GM12865 (cell line): ENCODE measurements around the gene COL23A1.
"Not testable (repeated sequence)": the region's sequence is repeated elsewhere in the genome, so short reads cannot be mapped to it uniquely, and the experiment has no call there.

Experiments
- DNase-seq: peaks from one replicate; pipeline ENCODE4 v3.0.0; 2010; ENCODE audit warnings: low read depth
- H3K4me3 ChIP-seq: 2 replicates; pipeline ENCODE4 v1.5.1; 2011; ENCODE audit warnings: mild to moderate bottlenecking, low read depth, low read length, control low read depth
- TF ChIP-seq, protein P1 (sequence below): IDR thresholded peaks from 2 replicates; pipeline ENCODE4 v1.5.1; 2011; ENCODE audit warnings: low read length, control low read depth, low read depth, inconsistent platforms; ENCODE audit not compliant: insufficient read depth; ENCODE audit errors: missing control alignments

The COL23A1 gene

DNA sequence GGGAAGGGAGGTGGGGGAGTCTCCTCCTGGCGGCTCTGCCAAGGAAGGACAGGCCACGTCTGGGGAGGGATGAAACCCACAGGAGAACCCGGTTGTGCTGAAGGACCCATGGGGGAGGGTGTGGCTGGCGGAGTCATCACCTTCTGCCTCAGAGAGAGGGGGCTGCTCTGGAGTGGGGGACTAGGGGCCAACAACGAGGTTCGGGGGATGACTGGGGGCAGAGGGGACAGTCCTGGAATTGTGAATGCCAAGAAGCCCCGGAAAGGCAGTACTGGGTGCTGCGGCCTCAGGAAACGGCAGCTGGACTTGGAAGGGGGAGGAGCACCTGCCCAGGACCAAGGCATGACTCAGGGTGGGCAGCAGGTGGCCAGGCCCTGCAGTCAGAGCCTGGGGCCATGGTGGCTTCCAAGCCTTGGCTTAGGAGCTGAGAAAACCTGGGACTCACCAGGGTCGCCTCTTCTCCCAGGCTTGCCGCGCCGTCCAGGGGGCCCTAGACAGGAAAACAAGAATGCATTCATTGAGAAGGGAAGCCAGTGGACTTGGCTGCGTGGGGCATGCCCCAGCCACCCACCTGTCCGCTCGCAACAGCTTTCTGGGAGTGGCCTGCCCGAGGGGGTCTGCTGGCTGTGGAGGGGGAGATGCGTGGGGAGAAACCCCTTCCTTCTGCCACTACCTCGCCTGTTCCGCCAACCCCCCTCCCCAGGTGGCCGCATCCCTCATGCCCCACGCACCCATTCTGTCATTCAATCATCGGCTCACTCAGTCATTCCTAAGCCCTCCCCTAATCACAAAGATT is 283.6 kb downstream of the COL23A1 start:
- TF ChIP-seq, protein P1, sequence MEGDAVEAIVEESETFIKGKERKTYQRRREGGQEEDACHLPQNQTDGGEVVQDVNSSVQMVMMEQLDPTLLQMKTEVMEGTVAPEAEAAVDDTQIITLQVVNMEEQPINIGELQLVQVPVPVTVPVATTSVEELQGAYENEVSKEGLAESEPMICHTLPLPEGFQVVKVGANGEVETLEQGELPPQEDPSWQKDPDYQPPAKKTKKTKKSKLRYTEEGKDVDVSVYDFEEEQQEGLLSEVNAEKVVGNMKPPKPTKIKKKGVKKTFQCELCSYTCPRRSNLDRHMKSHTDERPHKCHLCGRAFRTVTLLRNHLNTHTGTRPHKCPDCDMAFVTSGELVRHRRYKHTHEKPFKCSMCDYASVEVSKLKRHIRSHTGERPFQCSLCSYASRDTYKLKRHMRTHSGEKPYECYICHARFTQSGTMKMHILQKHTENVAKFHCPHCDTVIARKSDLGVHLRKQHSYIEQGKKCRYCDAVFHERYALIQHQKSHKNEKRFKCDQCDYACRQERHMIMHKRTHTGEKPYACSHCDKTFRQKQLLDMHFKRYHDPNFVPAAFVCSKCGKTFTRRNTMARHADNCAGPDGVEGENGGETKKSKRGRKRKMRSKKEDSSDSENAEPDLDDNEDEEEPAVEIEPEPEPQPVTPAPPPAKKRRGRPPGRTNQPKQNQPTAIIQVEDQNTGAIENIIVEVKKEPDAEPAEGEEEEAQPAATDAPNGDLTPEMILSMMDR: no peak
- DNase-seq: no peak
- H3K4me3 ChIP-seq: no peak overlapping the region

GRCh38 chr5:178305801-178306200 is 284.4 kb downstream of the COL23A1 start:
- TF ChIP-seq, protein P1: no peak

GRCh38 chr5:178304761-178305645 is 285.2 kb downstream of the COL23A1 start:
- TF ChIP-seq, protein P1: no peak
- no peak for DNase-seq
- H3K4me3 ChIP-seq: no peak overlapping the region

More at GRCh38 chr5:178305801-178306200, 284.4 kb downstream of the COL23A1 start:
- no peak for DNase-seq
- no peak overlapping the region for H3K4me3 ChIP-seq

GRCh38 chr5:178304016-178304415 is 286.2 kb downstream of the COL23A1 start:
- DNase-seq: no peak
- H3K4me3 ChIP-seq: no peak overlapping the region
- TF ChIP-seq, protein P1: no peak

DNA sequence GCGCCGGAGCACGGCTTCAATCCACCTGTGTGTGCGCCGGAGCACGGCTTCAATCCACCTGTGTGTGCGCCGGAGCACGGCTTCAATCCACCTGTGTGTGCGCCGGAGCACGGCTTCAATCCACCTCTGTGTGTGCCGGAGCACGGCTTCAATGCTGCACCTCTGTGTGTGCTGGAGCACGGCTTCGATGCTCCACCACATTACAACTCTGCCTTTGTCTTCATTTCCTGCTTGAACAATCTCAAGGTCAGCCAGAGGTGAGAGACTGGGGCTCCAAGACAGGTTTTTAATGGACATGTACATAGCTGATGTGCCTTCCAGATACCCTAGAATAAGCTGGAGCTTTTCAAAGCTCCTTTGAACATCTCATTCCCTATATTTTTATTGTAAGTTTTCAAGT is 287.9 kb downstream of the COL23A1 start:
- not testable (repeated sequence) for H3K4me3 ChIP-seq, DNase-seq

- no peak overlapping the region for H3K4me3 ChIP-seq
- TF ChIP-seq, protein P1: no peak
- DNase-seq: no peak
These were observed 288.6 kb downstream of the COL23A1 start for GRCh38 chr5:178301641-178302040.

DNA sequence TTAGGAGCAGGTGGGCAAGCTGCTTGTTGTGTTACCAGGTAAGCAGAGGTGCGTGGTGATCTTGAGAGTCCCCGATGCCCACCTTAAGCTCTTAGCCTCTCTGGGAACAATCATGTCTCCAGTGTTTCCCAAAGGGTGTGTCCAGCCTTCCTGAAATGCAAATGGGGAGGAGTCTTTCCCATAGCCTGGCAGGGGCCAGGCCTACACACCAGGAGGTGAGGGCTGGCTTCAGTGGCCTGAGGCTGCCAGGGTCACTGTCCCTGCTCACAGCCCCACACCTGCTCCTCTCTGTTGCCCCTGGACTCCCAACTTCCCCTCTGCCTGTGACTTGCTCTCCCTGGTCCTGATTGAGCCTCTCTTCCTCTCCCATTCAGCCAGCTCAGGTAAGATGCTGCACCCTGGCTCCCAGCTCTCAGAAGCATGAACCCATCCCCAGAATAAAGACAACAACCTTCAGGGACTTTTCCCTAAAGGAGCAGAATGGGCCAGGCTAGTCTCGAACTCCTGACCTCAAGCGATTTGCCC is 291.8 kb downstream of the COL23A1 start:
- no peak overlapping the region for H3K4me3 ChIP-seq
- TF ChIP-seq, protein P1: no peak
- DNase-seq: no peak
